ENCODE data around the gene KCNC2.

DNA sequence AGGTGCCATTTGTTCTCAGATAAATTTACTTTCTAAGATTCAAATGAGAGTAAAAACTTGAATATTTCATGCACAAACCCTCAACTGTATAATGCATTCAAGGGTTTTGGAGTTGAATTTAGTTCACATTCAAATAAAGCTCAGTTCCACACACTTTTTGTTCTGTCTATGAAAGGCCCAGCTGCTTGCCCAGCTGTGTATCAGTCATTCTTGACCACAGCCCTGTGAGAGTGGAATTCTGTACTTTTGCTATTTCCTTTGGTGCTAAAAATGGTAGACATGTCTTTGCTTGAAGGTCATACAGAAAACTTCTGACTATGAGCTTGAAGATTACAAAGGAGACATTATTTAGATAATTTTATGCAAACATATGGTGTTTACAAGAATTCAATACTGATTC lies 110.4 kb downstream of the KCNC2 start:
- TF ChIP-seq POLR2AphosphoS5 (IDR thresholded peaks at IDR 0.05; ENCODE audit: low read depth, low read length): no peak
- no peak for TF ChIP-seq POLR2A (IDR thresholded peaks at IDR 0.05; ENCODE audit: low read depth, low read length)

Data from GM12892 (cell line).